GM15510 (cell line): Measurements from ENCODE around the gene RNF181.

Experiments
- POLR2A ChIP-seq: IDR thresholded peaks from 3 replicates; pipeline ENCODE4 v1.6.1; 2011; ENCODE audit warnings: borderline replicate concordance; ENCODE audit not compliant: insufficient read length; ENCODE audit errors: extremely low read depth

Gene RNF181

GRCh38 chr2:85613717-85614515, 18.4 kb downstream of the RNF181 start:
- TF ChIP-seq POLR2A: no peak

- TF ChIP-seq POLR2A: no peak
Observed at GRCh38 chr2:85615413-85615728, 19.8 kb downstream of the RNF181 start.

GRCh38 chr2:85619617-85620016, 24.1 kb downstream of the RNF181 start:
- TF ChIP-seq POLR2A: no peak

GRCh38 chr2:85621338-85621737, 25.8 kb downstream of the RNF181 start:
- no peak for TF ChIP-seq POLR2A

- TF ChIP-seq POLR2A: no peak
Observed at GRCh38 chr2:85623991-85624390, 28.4 kb downstream of the RNF181 start.

GRCh38 chr2:85628658-85629057, 33.1 kb downstream of the RNF181 start:
- no peak for TF ChIP-seq POLR2A

GRCh38 chr2:85631316-85631715, 35.8 kb downstream of the RNF181 start:
- no peak for TF ChIP-seq POLR2A

GRCh38 chr2:85635011-85635410, 39.5 kb downstream of the RNF181 start:
- no peak for TF ChIP-seq POLR2A

- no peak for TF ChIP-seq POLR2A
Observed at GRCh38 chr2:85635636-85636035, 40.1 kb downstream of the RNF181 start.

- no peak for TF ChIP-seq POLR2A
Observed at GRCh38 chr2:85642725-85643124, 47.2 kb downstream of the RNF181 start.

- no peak for TF ChIP-seq POLR2A
Observed at GRCh38 chr2:85644909-85645308, 49.4 kb downstream of the RNF181 start.

GRCh38 chr2:85646166-85646565, 50.6 kb downstream of the RNF181 start:
- TF ChIP-seq POLR2A: no peak
